Kidney capillary endothelial cell (primary cell): ENCODE measurements around the gene ACP3.
"Not testable (repeated sequence)": the region's sequence is repeated elsewhere in the genome, so short reads cannot be mapped to it uniquely, and the experiment has no call there.

Source experiments
- DNase-seq: peaks from one replicate; pipeline ENCODE4 v3.0.0-alpha.2; 2018; ENCODE audit warnings: low spot score

Gene ACP3

DNA sequence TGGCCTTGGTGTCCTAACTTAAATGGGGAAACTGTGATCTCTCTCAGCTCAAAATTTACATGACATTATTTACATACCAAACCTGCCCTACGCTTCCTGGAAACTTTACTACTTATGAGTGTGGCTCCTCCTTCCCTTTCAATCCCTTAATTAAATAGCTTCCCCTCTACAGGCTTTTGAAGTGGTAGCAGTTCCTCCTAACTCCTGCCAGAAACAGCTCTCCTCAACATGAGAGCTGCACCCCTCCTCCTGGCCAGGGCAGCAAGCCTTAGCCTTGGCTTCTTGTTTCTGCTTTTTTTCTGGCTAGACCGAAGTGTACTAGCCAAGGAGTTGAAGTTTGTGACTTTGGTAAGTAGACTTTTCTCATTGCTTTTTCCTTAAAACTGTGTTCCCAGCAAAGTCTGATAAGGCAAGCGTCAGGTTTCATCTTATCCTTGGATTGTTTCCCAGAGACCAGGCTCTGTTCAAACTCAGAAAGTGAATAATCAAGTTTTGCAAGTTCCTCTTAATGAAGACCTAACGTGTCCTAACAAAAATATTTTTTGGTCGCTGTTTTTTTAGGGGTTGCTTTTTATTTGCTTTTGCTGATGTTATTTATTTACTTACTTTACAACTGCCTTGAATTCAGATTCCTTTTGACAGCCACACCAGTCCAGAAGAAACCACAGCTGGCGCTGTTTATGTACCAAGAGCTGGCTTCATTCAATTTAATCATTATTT is at the start of gene ACP3:
Gene ACP3 (plus strand): TSS at position 179 of the 720 bp plus-strand sequence. CDS start 50 bp downstream, at position 229.
- no peak for DNase-seq

DNA sequence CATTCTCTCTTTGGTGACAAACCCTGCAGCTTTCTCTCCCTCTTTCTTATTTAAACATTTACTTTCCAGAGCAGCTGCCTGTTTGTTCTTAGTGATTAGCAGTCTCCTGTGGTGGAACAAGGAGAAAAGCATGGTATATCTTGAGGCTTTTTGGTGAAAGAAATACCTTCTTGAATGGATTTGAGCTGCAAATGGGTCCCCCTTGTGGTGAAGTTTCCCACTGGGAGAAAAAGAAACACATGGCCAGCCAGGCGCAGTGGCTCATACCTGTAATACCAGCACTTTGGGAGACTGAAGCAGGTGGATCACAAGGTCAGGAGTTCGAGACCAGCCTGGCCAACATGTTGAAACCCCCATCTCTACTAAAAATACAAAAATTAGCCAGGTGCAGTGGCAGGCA is 48.3 kb upstream of the ACP3 start:
- no peak for DNase-seq

- no peak for DNase-seq
Measured at GRCh38 chr3:132273036-132273435, 44.2 kb upstream of the ACP3 start.

GRCh38 chr3:132276228-132276906 is 40.8 kb upstream of the ACP3 start:
- no peak for DNase-seq

DNA sequence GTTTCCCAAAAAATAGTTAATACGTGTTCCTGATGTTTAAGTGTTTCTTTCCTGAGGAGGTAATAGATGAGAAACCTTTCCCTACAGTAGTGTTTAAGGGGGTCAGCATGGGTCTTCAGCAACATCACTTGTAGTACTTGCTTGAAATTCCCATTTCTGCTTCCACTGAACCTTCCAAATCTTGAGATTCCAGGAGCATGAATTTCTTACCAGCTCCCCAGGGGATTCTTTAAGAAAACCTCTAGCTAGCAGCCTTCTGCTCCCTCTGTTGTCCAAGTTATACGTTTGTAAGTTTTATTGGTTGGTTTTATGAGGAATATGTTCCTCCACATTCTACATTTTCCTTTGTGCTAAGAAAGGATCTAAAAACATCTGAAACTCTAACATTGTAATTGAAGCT is 38.2 kb upstream of the ACP3 start:
- DNase-seq: no peak

DNA sequence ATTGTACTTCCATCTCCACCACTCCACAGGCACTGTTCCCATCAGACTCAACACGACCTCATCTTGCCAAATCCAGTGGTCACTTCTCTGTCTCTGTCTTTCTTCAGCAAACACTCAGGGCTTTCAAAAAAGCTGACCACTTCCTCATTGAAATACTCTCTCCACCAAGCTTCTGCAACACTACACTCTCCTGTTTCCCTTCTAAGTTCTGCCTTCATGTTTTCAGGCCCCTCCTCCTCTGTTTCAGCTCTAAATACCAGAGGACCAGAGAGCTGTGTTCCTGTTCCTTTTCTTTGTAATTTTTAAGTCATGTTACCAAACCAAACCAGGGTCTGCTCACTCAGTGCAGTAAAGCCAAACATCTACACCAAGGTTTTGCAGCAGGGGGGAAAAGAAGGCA is 33.8 kb upstream of the ACP3 start:
- DNase-seq: no peak

DNA sequence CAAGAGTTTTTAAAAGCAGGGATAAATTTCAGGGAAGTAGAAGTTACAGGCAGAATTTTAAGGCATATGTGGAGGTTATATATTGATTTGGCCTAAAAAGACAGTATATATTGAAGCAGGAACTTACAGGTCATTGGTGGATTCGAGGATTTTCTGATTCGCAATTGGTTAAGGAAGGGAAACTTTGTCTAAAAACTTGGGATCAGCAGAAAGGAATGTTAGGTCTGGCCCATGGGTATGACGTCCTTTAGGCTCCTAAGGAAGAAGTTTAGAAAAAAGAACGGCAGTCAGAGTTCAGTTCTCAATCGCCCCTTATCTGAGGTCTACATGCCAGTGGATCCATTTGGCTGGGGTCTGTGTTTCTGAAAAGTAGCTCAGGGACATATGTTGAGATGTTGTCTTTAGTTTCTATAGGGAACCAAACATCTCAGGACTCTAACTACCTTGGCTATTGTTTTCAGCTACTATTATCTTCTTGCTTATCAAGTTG is 33.2 kb upstream of the ACP3 start:
- no peak for DNase-seq

DNA sequence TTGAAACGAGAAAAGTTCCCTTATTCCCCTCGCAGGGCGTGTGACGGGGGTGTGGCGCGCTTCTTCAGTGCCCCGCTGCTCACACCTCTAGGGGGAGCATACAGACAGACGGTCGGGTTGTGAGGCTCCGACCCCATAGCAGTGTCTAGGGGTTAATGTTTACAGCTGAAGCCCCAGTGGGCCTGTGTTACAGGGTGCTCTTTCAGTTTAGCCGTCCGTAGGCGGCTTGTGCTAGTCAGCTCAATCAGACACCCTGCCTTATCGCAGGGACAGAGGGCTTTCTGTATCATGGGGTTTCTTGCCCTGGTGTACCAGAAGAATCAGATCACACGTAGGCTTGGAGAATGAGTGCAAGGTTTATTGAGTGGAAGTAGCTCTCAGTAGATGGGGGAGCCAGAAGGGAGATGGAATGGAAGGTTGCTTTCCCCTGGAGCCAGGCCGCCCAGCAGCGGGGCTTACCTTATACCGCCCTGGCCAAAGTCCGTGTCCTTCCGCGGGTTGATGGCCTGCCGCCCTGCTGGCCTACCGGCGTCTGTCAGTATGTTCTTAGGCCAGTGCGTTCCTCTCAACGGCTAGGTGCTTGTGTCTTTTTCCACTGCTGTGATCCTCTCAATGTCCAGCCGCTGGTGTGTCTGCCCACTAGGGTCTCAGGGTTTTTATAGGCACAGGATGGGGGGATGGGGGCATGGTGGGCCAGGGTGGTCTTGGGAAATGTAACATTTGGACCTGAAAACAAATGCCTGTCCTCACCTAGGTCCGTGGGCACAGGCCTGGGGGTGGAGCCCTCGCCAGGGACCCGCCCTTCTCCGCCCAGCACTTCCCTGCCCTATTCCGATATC is 32.2 kb upstream of the ACP3 start:
- DNase-seq: no peak

DNA sequence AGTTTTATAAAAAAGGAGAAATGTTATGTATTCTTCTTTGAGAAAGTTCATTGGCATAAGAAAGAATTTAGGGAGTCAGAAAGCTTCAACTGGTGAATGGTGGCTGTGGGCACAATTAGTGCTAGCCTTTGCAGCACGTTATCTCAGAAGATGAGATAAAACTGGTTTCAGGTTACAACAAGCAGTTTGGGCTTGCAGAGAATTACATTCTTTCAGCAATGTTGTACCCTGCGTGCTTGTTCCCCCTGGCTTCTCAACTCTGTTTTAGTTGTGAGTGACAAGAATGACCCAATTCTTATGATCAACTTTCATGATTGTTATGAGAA is 31.6 kb upstream of the ACP3 start:
- DNase-seq: no peak

DNA sequence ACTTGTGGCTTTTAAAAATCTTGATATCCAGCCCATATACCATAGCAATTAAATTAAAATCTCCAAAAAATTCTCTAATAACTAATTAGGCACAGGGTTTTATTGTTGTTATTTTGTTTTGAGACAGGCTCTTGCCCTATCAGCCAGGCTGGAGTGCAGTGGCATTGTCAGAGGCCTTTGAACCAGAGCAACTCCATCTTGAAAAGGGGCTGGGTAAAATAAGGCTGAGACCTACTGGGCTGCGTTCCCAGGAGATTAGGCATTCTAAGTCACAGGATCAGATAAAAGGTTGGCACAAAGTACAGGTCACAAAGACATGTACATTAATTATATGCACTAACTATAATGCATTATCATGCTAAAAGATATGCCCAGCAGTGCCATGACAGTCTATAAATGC is 31.2 kb upstream of the ACP3 start:
- DNase-seq: no peak

DNA sequence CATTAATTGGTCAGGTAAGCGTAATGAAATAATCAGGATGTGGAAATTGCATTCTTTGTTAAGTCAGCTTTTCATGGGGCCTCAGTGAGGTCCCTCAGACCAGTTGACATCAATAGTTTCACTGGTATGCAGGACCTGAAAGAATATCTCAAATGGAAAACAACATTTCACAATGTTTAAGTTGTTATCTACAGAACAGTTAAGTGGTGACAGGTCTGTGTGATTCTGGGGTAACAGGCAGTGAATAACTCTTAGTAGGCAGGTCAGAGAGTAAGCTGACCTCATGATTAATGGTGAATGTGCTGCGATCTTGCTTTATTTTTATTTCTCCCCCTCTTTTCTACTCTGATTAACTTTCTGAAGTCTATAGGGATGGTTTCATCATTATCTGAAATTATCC is 28.9 kb upstream of the ACP3 start:
- DNase-seq: no peak

DNA sequence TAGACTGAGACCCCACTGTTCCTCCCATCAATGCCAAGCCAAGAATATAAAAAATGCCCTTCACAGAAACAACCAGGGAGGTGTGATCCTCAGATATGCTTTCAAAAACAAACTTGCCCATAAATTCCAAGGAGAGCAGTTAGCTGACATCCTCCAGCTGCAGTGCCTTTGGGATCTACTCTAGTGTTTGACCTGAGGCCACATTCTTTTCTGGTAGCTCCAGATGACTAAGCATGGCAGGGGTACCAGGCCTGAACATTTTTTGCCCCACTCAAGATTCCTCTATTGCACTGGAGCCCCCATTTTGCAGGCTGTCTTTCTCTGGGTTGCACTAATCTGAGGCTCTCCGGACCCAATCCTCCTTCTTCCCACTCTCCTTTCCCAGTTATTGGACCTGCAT is 27.9 kb upstream of the ACP3 start:
- no peak for DNase-seq

DNA sequence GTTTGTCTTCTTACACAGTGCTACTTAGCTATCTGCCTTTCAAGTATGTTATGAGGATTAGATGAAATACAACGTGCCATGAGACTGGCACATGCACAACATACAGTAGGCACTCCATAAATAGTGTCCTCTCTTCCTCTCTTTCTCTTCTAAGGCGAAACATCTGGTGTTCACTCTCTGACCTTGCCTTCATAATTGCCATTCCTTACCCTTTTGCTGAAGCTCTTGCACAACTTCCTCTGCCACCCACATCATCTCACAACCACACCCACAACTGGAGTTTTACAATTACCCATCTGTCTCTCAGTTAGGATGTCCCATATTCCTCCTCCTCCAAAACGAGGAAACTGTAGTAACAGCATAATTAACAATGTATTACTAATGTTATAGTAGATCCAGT is 26.4 kb upstream of the ACP3 start:
- DNase-seq: no peak

DNA sequence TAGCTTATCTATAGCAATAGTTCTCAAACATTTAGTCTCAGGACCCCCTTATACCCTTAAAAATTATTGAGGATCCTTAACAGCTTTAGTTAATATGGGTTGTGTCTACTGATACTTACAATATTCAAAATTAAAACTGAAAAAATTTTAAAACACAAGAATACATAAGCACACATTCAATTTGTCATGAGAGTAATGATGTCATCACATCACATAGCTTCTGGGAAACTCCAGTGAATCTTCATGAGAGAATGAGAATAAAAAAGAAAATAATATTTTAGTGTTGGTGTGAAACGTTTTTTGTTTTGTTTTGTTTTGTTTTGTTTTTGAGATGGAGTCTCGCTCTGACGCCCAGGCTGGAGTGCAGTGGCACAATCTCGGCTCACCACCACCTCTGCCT is 25.2 kb upstream of the ACP3 start:
- DNase-seq: no peak

GRCh38 chr3:132293251-132293650 is 24.0 kb upstream of the ACP3 start:
- DNase-seq: no peak

- no peak for DNase-seq
Measured at GRCh38 chr3:132294906-132295305, 22.3 kb upstream of the ACP3 start.

DNA sequence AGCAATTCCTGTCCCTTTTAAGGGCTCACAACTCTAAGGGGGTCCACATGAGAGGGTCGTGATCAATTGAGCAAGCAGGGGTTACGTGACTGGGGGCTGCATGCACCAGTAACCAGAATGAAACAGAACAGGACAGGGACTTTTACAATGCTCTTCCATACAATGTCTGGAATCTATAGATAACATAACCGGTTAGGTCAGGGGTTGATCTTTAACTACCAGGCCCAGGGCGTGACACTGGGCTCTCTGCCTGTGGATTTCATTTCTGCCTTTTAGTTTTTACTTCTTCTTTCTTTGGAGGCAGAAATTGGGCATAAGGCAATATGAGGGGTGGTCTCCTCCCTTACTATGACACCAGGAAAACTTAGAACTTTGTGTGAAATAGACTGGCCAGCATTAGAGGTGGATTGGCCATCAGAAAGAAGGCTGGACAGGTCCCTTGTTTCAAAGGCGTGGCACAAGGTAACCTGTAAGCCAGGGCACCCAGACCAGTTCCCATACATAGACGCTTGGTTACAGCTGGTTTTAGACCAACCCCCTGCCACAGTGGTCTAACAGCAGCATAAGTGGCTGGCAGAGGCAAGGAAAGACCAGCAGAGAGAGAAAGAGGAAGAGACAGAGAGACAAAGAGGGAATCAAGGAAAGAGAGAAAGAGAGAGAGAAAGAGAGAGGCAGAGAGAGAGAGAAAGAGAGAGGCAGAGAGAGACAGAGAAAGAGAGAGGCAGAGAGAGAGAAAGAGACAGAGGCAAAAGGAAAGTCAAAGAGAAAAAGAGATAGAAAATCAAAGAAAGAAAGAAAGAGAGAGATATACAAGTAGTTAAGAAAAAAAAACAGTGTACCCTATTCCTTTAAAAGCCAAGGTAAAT is 13.6 kb upstream of the ACP3 start:
- DNase-seq: not testable (repeated sequence)

- not testable (repeated sequence) for DNase-seq
Measured at GRCh38 chr3:132304351-132304750, 12.9 kb upstream of the ACP3 start.

GRCh38 chr3:132310057-132310456 is 7.2 kb upstream of the ACP3 start:
- DNase-seq: not testable (repeated sequence)

DNA sequence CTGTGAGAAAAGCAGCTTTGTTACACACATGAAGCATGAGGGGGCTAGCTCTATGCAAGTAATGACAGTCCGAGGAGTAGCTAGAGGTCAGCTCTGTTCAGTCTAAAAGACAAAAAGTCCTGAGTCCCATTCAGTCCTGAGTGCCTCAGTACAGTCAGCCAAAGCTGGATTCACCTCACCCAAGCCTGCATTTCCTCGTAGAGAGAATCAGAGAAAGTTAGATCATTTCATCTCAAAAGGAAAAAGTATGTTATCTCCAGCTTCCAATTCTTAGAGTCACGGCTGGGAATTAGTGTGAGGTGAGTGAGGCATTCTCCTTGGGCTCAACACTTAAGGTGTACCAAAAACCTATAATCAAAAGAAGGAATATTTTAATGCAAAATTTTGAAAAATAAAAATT is 5.9 kb upstream of the ACP3 start:
- DNase-seq: no peak

DNA sequence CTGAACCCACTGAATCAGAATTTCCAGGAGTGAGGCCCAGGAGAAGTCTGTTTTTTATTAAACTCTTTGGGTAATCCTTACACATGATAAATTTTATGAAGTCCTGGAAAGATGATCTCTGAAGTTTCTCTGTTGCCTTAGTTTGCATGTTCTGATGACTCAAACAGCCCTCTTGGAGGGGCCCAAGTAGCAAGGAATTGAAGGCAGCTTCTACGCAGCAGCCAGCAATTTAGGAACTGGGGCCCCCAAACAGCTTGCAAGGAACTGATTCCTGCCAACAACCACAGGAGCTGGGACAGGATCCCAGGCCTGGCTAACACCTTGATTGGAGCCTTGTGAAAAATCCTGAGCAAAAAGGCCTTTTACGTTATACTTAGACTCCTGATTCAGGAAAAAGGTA is 5.4 kb upstream of the ACP3 start:
- no peak for DNase-seq

- no peak for DNase-seq
Measured at GRCh38 chr3:132315851-132316250, 1.4 kb upstream of the ACP3 start.
